ENCODE data around the gene CNKSR3. TPM values are rescaled to one million over a fixed set of nuclear protein-coding genes. Genes with fewer than 3 reads are reported as not detected.

CNKSR3 gene
- total RNA-seq, 1 donor from 2014 or later = 7.4 TPM

- Histone ChIP-seq H3K4me1 (no peaks in the 10 kb centered on the region), H3K27ac (no peak overlapping the region), H3K36me3 (no peaks in the 10 kb centered on the region), H3K4me3 (no peak overlapping the region), H3K9me3 (no peaks in the 10 kb centered on the region), H3K27me3 (no peaks in the 10 kb centered on the region)
- no peak for TF ChIP-seq POLR2AphosphoS5 (IDR thresholded peaks at IDR 0.05; ENCODE audit: insufficient read depth in 1 of 2, low read depth in 1 of 2)
- TF ChIP-seq, protein P1, sequence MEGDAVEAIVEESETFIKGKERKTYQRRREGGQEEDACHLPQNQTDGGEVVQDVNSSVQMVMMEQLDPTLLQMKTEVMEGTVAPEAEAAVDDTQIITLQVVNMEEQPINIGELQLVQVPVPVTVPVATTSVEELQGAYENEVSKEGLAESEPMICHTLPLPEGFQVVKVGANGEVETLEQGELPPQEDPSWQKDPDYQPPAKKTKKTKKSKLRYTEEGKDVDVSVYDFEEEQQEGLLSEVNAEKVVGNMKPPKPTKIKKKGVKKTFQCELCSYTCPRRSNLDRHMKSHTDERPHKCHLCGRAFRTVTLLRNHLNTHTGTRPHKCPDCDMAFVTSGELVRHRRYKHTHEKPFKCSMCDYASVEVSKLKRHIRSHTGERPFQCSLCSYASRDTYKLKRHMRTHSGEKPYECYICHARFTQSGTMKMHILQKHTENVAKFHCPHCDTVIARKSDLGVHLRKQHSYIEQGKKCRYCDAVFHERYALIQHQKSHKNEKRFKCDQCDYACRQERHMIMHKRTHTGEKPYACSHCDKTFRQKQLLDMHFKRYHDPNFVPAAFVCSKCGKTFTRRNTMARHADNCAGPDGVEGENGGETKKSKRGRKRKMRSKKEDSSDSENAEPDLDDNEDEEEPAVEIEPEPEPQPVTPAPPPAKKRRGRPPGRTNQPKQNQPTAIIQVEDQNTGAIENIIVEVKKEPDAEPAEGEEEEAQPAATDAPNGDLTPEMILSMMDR (IDR thresholded peaks at IDR 0.05) = no peak
- TF ChIP-seq POLR2A (IDR thresholded peaks at IDR 0.05) = no peak
- no peak for DNase-seq (ENCODE audit: extremely low spot score in 2 of 2)
- intact Hi-C loops (cut with DNase I) = no loop called here
These were observed 70.5 kb downstream of the CNKSR3 start for GRCh38 chr6:154440022-154440421.

DNA sequence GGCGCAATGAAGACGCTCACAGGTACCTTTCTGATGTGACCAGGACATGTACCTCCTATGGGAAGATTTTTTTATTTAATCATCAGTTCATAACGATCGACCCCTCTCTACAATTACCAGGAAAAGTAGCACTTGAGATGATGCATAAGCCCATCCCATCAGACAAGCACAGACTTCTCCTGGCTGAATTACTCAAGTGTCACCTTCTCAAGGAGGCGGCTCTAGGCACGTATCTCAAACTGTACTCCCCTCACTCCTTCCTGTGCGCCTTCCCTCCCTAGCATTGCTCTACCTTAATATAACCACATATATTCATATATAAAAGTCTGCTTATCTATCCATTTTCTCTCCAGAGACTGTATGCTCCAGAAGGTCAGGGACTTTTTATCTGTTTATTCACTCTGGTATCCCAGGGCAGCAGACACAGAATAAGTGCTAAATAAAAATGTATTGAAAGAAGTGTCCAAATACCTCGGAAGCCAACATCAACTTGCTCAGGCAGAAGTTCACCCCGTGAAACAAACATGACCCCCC is 71.5 kb downstream of the CNKSR3 start:
- TF ChIP-seq POLR2A (IDR thresholded peaks at IDR 0.05) = no peak
- no peak for TF ChIP-seq POLR2AphosphoS5 (IDR thresholded peaks at IDR 0.05; ENCODE audit: insufficient read depth in 1 of 2, low read depth in 1 of 2)
- TF ChIP-seq, protein P1 (IDR thresholded peaks at IDR 0.05) = no peak
- no peaks in the 10 kb centered on the region for H3K9me3 ChIP-seq
- no peaks in the 10 kb centered on the region for H3K27me3 ChIP-seq
- intact Hi-C loops (cut with DNase I) = no loop called here
- DNase-seq (ENCODE audit: extremely low spot score in 2 of 2) = no peak
- no peak overlapping the region for H3K27ac ChIP-seq
- H3K36me3 ChIP-seq = no peaks in the 10 kb centered on the region
- H3K4me3 ChIP-seq = no peak overlapping the region
- H3K4me1 ChIP-seq = no peaks in the 10 kb centered on the region

- no peak for DNase-seq (ENCODE audit: extremely low spot score in 2 of 2)
- TF ChIP-seq POLR2AphosphoS5 (IDR thresholded peaks at IDR 0.05; ENCODE audit: insufficient read depth in 1 of 2, low read depth in 1 of 2) = no peak
- TF ChIP-seq, protein P1 (IDR thresholded peaks at IDR 0.05) = no peak
- TF ChIP-seq POLR2A (IDR thresholded peaks at IDR 0.05) = no peak
- peaks cover 0 to 7% of the 10 kb centered on the region in 2 donors for H3K36me3 ChIP-seq
- H3K9me3 ChIP-seq = no peaks in the 10 kb centered on the region
- no peak overlapping the region for H3K27ac ChIP-seq
- no peaks in the 10 kb centered on the region for H3K27me3 ChIP-seq
- no peaks in the 10 kb centered on the region for H3K4me1 ChIP-seq
- H3K4me3 ChIP-seq = no peak overlapping the region
- intact Hi-C loops (cut with DNase I) = no loop called here
These were observed 75.0 kb downstream of the CNKSR3 start for GRCh38 chr6:154435400-154435945.

DNA sequence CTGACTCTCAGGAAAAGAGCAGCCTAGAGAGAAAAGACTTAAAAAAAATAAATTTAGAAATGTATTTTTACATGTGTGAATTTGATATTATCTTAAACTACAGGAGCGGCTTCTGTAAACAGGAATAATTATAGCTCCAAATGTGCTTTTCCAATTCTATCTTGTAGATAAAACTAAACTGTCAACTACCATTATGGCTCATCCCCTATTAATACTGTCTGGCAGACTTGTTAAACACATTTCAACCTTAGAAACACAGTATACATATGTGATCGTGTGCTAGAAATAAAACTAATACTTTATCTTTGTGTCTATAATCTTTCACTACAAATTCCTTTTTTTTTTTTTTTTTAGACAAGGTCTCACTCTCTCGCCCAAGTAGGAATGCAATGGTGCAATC is 75.8 kb downstream of the CNKSR3 start:
- no peak overlapping the region for H3K27ac ChIP-seq
- H3K4me1 ChIP-seq = no peaks in the 10 kb centered on the region
- no peak overlapping the region for H3K4me3 ChIP-seq
- intact Hi-C loops (cut with DNase I) = no loop called here
- no peaks in the 10 kb centered on the region for H3K9me3 ChIP-seq
- H3K27me3 ChIP-seq = no peaks in the 10 kb centered on the region
- TF ChIP-seq, protein P1 (IDR thresholded peaks at IDR 0.05) = no peak
- no peak for TF ChIP-seq POLR2A (IDR thresholded peaks at IDR 0.05)
- TF ChIP-seq POLR2AphosphoS5 (IDR thresholded peaks at IDR 0.05; ENCODE audit: insufficient read depth in 1 of 2, low read depth in 1 of 2) = no peak
- peaks cover 0 to 9% of the 10 kb centered on the region in 2 donors for H3K36me3 ChIP-seq
- no peak for DNase-seq (ENCODE audit: extremely low spot score in 2 of 2)

DNA sequence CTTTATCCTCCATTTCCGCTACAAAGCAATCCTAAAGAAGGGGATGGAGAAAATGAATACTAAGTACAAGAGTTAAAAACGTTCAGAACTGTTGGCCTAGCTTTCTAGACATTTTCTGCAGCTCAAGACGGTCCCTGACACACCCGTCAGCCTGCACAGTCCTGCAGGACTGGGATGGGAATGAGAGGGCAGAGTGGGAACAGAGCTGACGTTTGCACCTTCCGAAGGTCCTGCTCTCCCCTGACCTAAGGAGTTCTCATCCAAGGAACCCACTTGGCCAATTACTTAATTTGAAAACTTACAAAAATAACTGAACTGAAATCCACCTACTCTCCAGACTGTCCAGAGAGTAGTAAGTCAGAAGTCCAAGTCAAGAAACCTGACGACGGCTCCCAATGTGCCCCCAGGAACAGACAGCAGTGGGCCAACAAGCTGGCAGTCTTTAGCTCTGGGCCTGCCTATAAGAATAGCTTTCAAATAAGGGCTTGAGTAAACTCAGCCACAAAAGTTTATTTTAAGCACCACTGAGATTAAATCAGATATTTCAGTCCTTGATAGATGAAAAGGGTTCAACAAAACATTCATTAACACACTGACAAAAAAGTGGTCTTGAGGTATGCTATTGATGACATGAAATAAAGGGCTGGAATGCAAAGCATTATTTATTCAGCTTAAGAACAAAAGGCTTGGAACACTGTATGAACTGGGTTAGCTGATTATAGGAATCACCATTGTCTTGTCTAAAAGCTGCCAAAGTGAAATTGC is 76.8 kb downstream of the CNKSR3 start:
- intact Hi-C loops (cut with DNase I) = no loop called here
- DNase-seq (ENCODE audit: extremely low spot score in 2 of 2) = no peak
- no peak overlapping the region for H3K27ac ChIP-seq
- no peaks in the 10 kb centered on the region for H3K27me3 ChIP-seq
- peaks cover 0 to 15% of the 10 kb centered on the region in 2 donors for H3K36me3 ChIP-seq
- no peaks in the 10 kb centered on the region for H3K4me1 ChIP-seq
- no peak for TF ChIP-seq POLR2AphosphoS5 (IDR thresholded peaks at IDR 0.05; ENCODE audit: insufficient read depth in 1 of 2, low read depth in 1 of 2)
- no peak for TF ChIP-seq POLR2A (IDR thresholded peaks at IDR 0.05)
- TF ChIP-seq, protein P1 (IDR thresholded peaks at IDR 0.05) = no peak
- no peaks in the 10 kb centered on the region for H3K9me3 ChIP-seq
- H3K4me3 ChIP-seq = no peak overlapping the region
